GF-D8 (cell line): ENCODE results near the gene PARD6B.
"Not testable (repeated sequence)": the region's sequence is repeated elsewhere in the genome, so short reads cannot be mapped to it uniquely, and the experiment has no call there.

ENCODE experiments used
- DNase-seq: peaks from one replicate; lab custom pipeline; 2025; lab: John Stamatoyannopoulos, UW

Gene PARD6B

DNA sequence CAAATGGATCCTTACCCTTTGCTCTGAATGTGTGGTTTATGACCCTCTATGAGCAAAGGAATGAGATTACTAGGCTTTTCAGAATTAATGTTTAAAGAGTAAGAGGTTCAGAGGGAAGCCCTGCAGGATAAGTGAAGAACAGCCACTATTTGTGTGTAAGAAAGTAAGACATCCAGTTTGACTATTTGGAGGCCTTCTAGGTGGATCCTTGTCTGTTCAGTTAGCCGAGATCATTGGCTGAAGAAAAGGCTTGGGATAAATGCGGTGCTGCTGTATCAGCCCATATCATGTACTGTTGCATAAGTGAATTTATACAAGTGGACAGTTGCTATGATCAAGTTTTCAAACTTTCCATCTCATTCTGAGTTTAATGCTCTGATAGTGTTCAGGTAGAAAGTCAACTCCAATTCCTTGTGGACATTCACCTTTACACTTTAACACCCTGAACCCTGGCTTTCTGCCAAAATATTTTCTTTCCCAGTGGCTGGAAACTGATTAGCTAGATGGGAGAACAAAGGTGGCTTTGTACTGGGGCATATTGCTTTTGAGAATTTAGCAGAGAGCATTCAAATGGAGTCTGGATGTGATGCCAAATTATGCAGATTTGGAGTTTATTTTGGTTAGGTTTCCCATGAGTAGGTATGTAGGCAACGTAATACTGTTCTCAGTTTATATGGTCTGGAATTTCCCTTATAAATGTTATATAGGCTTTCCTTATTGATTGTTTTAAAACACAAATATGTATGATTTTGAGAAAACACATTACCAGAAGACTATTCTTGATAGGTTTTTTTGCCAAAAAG, 15.0 kb downstream of the PARD6B start:
- DNase-seq: no peak

DNA sequence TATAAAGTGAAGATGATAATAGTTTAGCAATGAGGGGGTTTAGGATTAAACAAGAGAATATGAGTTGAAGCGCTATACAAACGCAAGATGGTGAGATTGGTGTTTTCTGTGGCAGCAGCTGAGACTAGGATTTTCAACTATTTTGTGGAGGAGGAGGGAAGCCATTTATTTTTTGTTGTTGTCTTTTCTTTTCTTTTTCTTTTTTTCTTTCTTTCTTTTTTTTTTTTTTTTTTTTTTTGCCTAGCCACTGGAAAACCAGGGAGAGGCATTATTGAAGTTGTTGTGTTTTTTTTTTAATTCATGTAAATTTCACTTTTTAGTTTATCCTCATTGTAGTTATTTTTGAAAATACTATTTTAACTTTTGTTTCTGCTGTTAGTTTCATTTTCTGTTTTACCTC, 15.9 kb downstream of the PARD6B start:
- DNase-seq: no peak

DNA sequence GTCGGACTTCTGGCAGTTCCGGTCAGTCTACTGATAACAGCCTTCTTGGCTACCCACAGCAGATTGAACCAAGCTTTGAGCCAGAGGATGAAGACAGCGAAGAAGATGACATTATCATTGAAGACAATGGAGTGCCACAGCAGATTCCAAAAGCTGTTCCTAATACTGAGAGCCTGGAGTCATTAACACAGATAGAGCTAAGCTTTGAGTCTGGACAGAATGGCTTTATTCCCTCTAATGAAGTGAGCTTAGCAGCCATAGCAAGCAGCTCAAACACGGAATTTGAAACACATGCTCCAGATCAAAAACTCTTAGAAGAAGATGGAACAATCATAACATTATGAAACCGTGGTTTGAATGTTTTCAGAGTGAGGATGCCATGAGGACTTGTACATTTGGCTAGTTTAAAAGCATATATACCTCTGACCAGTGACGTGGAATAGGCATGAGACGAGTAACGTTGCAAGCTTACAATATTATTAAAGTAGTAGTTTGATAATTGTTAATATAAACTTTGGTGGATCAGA, 18.8 kb downstream of the PARD6B start:
- DNase-seq: no peak

DNA sequence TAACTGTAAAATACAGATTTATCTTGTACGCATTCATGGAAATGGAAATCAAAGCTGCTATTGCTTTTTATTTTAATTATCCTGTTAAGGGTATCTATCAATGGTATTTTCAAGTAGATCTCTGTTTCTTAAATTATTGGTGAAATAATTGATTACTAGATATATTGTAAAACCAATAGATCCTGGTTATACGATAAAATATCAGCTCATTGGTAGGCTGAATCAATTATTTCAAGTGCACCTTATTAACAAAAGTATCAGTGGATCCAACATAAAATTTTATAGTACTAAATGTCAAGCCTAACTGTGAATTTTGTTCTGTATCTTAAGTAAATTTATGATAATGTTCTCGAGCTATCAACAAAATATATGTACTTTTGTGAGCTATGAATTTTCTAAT, 21.8 kb downstream of the PARD6B start:
- DNase-seq: no peak

DNA sequence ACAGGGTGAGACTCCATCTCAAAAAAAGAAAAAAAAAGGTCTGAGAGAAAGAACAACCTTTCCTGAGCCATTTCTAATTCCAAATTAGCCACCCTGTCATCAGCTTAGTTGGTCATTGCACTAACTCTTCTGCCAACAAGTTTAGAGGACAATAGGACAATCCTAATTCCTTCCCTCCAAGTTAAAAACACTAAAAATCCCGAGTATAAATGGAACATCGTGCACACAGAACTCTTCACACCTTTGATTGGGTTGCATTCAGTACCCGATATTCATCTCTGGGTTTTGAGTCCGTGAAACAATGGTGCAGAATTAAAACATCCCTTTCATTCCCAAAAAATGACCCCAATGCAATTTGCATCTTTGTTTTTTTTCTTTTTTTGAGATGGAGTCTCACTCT, 23.0 kb downstream of the PARD6B start:
- no peak for DNase-seq

DNA sequence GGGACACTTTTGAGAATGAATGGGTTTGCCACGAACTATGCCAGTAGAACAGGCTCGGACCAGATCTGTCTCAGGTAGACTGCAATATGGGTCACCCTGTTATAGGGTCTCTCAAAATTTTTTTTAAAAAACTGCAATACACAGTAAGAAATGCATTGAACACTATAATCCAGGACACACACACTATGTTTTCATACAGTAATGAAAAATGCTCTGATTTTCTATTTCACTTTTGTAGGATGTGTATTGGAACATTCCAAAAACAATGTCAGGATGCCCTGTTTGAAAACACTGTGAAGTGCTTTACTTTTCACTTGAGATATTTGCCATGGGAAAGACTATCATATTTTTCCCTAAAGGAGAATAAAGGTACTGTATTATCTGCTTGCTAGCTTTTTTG, 25.1 kb downstream of the PARD6B start:
- no peak for DNase-seq

DNA sequence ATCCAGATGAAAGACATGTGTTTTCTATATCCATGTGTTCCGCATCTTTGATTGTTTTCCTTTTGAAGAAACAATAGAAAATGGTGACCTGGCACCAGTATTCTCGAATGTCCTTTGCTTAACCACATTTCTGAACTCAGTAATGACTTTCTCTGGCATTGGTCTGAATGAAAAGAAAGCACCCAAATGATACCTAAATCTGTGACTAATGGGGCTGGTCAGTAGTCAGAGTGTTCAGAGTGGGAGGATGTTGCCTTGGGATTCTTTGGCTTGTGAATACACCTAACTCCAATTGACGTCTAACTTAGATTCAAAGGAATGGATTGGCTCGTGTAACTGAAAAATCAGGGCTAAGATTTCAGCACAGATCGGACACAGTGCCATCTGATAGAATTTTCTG, 27.1 kb downstream of the PARD6B start:
- DNase-seq: no peak

DNA sequence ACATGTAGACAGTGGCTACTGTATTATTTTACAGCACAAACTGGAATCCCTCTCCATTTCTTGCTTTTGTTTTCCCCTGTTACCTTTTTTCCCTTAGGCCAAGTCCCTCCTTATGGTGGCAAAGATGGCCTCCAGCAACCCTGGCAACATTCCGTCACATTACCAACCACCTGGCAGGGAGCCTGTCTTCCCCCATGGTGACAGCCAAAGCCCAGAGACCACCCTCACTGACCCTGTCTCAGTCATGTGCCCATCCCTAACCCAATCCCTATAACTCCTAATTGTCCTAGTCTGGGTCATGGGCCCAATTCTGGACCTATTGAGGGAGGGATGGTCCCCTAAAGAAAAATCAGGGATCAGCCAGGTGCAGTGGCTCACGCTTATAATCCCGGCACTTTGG, 27.6 kb downstream of the PARD6B start:
- no peak for DNase-seq

DNA sequence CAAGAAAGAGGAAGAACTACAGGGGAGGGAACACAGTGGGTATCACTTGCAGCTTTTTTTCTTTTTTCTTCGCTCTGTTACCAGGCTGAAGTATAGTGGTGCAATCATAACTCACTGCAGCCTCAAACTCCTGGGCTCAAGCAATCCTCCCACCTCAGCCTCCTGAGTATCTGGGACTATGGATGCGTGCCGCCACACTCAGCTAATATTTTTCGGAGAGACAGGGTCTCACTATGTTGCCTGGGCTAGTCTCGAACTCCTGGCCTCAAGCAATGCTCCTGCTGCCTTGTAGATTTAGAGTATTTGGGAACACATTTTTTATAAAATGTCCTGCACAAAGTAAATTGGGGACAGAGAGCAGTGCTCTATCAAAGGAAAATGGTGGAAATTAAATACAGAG, 28.3 kb downstream of the PARD6B start:
- DNase-seq: no peak

DNA sequence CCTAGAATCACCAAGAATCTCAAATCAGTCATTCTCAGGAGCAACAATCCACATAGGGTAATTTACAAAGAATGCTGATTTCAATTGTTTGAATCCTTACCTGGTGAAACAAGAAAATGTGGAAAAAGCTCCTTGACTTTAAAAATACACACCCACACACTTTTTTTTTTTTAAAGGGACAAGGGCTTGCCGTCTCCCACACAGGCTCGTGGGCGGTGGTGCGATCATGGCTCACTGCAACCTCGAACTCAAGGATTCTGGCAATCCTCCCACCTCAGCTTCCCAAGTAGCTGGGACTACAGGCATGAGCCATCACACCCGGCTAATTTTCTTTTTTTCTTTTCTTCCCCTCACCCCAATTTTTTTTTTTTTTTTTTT, 30.7 kb downstream of the PARD6B start:
- DNase-seq: no peak

DNA sequence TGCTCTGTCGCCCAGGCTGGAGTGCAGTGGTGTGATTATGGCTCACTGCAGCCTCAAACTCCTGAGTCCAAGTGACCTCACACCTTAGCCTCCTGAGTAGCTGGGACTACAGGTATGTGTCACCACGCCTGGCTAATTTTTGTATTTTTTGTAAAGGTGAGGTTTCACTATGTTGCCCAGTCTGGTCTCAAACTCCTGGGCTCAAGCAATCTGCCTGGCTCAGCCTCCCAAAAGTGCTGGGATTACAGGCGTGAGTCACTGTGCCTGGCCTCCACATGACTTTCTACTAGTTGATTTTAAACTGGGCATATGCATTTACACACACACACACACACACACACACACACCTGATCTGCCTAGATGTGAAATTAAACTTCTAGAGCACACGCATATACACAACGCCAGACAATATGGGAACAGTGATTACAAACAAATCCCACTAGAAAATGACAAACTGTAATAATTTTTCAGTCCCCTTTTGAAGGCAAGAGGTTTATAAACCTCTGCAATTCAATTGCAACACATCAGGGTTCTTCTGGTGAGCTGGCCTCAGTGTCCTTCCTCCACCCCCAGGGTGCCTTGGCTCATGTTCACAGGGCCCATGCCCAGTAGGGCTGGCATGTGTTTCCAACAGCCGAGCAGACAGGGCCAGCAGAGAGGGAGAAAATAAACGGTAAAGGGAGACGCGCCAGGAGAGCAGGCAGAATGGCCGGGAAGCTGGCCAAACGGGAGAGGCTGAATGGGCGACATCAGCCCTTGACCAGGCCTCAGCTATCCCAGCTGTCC, 31.2 kb downstream of the PARD6B start:
- DNase-seq: no peak

DNA sequence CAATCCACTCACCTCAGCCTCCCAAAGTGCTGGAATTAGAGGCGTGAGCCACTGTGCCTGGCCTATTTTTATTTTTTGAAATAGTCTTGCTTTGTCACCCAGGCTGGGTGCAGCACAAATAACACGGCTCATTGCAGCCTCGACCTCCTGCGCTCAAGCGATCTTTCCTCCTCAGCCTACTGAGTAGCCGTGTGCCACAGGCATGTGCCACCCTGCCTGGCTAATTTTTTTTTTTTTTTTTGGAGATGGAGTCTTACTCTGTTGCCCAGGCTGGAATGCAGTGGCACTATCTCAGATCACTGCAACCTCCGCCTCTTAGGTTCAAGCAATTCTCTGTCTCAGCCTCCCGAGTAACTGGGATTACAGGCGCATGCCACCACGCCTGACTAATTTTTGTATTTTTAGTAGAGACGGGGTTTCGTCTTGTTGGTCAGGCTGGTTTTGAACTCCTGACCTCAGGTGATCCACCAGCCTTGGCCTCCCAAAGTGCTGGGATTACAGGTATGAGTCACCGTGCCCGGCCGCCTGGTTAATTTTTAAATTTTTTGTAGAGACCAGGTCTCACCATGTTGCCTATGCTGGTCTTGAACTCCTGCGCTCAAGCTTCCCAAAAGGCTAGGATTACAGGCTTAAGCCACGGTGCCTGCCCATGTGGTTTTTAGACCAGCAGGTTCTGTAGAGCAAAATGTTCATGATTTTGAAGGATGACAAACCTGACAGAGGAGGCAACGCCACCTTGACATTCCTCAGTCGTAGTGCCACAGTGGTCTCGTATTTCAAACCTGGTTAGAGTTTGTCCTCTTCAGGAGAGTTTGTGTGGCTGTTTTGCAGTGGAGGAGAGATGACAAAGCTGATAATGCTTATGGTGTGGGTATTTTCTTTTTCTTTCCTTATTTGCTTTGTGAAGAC, 32.4 kb downstream of the PARD6B start:
- DNase-seq: not testable (repeated sequence)

DNA sequence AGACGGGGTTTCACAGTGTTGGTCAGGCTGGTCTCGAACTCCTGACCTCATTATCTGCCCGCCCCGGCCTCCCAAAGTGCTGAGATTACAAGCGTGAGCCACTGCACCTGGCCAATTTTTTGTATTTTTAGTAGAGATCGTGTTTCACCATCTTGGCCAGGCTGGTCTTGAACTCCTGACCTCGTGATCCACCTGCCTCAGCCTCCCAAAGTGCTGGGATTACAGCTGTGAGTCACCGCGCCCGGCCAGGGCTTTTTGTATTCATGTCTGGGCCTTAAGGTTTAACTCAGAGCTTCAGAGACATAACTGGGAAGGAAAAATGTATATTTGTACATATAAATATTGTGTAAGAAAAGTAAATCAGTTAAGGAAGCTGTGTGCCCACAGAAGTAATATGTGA, 33.9 kb downstream of the PARD6B start:
- DNase-seq: not testable (repeated sequence)

DNA sequence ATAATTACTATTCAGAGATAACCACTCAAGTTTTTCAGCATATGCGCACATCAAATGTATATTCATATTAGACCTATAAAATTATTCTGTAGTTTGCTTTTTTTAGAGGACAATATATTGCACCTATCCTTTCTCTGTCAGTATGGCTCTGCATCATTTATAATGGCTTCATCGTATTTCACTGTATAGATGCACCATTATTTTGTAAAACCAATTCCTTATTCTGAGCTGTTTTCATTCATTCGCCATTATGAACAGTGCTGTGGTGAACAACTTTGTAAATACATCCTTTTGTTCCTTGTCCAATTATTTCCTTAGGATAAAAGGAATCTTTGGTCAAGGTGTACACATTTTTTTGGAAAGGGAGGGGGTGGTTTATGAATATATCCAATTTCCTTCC, 34.3 kb downstream of the PARD6B start:
- DNase-seq: no peak

DNA sequence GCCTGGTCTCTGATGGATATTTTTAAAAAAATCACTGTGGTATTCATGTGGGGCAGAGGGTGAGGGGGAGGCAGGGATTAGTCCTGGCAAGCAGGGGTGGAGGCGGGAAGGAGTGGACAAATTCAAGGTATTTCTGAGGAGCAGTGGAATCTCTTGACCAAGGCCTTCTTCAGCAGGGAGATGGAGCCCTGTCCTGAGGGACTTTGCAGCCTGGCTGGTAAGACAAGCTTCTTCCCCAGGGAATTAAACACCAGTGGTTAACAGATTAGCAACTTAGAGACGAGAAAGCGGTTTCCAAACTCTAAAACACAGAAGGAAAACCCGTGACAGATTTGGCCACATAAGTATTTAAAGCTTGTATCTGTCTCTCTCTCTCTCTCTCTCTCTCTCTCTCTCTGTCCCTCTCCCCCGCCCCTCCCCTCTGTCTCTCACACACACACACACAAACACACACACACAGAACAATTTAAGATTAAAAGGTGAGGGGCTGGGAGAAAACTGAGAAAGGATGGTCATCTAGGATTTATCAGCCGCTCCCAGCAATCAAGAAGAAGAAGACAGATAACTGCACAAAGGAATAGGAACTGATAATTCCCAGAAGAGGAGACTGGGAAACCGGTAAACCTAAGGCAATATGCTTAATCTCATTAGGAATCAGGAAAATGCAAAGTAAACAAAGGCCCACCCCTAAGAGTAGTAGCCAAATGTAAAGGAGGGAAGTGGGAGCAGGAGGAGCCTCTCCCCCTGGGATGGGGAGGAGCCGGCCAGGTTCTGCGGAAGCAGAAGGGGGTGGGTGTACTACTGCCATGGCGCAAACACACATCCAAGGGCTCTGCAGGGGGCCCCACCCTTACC, 35.8 kb downstream of the PARD6B start:
- not testable (repeated sequence) for DNase-seq

DNA sequence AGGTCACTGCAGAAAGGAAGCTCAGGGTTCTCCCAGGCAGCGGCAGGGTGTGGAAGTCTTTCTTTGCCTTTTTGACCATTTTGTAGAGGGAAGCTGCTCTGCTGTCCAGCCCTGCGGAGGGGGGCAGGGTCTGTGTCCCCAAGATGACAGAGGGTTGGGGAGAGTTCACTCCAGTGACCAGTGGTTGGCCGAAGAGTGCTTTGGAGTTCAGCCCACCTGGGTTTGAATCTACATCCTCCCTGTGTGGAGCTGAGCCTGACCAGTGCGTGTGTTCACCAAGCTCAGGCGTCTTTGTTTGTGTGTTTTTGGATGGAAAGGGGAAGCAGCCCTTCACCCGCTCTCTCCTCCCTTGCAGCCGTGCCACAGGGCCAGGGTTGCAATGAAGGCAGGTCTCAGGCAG, 37.6 kb downstream of the PARD6B start:
- DNase-seq: not testable (repeated sequence)

DNA sequence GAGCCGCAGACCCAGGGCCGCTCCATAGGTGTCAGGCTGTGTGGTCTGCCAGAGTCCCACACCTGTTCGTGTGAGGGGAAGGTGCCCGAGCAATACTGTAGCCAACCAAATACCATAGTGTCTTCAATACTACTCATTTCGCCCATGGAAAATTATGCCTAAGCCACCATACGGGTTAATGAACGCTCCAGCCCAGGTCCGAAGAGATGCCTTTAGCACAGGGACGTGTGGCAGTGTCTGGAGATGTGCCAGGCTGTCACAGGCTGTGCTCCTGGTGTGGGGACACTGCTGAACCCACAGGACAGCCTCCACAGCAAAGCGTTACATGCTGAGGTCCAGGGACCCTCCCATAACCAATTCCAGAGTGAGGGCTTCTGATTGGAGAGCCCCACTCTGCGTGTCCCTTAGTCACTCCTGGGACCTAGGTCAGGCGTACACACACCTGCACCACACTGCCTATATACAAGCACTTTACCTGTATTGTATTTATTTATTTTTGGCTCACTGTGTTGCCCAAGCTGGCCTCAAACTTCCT, 38.2 kb downstream of the PARD6B start:
- DNase-seq: not testable (repeated sequence)

DNA sequence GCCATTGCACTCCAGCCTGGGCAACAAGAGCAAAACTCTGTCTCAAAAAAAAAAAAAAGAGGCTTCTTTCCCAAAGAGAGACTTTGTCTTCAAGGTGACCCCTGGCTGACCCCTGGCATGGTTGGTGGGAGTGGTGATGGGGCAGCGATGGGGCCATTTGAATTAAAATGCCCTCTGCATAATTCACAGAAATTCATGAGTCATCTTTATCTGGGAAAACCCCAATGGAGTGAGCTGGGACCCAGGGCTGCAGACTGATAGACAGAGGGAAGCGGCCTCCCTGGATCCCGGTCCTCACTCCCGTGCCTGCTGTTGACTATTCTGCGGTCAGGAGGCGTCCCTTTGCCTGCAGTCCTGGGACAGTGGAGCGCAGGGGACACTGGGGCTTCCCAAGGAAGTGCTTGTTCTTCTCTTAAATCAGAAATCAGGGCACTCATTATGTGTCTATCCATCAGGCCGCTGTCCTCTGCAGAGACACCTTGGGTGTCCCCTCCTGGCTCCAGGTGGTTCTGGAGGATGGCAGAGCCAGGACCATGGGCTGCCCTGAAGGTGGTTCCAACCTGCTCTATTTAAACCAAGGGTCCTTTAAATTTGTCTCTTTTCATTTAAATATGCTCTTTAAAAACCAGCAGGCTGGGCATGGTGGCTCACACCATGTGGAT, 40.2 kb downstream of the PARD6B start:
- not testable (repeated sequence) for DNase-seq

DNA sequence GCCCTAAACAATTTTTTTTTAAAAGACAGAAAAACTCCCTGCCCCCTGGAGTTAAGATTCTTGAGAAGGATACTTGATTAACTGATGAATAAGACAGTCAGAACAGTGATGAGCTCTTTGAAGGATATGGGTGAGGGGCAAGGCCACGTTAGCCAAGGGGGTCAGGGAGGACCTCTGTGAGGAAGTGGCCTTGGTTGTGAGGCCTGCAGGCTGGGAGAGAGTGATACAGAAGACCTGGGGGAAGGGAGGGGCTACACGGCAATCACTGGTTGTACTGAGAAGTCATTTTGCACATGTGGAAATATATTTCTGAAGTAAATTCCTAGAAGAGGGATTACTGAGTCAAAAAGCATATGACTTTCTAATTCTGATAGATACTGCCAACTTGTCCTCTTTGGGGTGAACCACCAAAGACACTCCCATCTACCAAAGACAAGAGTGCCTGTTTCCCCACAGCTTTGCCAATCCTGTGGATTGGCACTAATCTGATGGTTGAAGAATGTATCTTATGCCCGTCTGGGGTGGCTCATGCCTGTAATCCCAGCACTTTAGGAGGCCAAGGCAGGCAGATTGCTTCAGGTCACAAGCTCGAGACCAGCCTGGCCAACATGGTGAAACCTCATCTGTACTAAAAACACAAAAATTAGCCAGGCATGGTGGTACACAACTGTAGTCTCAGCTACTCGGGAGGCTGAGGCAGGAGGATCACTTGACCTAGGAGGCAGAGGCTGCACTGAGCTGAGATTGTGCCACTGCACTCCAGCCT, 41.2 kb downstream of the PARD6B start:
- DNase-seq: no peak

DNA sequence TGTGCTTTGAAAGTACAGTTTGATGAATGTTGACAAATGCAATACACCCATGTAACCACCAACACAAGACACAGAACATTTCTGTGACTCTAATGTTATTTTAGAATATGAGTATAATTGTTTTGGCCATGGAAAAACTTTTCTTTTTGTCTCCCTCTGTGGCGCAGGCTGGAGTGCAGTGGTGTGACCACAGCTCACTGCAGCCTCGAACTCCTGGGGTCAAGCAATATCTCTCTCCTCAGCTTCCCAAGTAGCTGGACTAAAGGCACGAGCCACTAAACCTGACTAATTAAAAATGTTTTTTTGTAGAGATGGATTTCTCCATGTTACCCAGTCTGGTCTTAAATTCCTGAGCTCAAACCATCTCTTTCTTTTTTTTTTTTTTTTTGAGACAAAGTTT, 43.1 kb downstream of the PARD6B start:
- DNase-seq: no peak
